SIG-M5 treated with dmso at 0.1 percent for 504 hours (cell line): Measurements from ENCODE around the gene PCLO.
"Not testable (repeated sequence)": the region's sequence is repeated elsewhere in the genome, so short reads cannot be mapped to it uniquely, and the experiment has no call there.

ENCODE experiments used
- DNase-seq: peaks from one replicate; lab custom pipeline; 2025; ENCODE audit not compliant: unreplicated experiment; lab: John Stamatoyannopoulos, UW

The PCLO gene

GRCh38 chr7:82972135-82972534 lies 190.5 kb downstream of the PCLO start:
- no peak for DNase-seq

DNA sequence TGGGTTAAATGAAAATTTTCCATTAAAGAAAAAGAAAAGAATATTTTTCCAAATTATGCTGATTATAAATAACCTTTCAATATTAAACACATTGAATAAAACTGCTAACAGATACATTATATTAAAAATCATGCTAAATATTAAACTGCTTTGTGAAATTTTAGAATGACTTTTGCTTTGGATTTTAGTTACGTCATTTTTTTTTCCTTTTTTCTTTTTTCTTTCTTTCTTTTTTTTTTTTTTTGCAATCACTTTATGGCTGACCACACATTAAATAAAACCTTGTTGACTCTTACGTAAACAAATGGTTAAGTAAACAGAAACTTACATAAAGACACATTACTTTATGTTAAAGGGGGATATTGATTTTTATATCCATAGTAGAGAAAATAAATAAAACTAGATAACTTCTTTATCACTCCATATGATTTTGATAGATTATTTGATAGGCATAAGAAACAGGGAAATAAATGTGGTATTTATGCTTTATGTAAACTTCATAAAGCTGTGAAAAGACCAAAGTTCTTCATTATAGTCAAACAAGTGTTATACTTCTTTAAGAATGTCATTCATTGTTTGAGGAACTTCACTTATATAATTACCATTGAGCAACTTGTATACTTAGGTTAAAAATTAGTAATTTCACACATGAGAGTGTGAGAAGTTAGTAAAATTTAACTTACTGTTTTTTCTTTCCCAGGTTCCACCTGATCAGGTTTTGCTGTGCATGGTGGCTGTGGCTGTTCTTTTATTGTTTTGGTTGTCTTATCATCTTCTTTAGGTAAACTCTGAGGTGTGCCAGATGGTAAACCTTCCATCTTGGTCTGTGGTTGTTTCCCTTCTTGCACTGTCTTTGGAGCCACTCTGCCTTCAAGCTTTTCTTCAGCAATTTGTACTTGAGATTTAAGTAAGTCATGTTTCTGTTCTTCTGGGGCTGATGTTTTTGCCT lies 197.3 kb downstream of the PCLO start:
- DNase-seq: no peak

GRCh38 chr7:82964150-82964882 lies 198.4 kb downstream of the PCLO start:
- no peak for DNase-seq

GRCh38 chr7:82961240-82961639 lies 201.4 kb downstream of the PCLO start:
- DNase-seq: no peak

DNA sequence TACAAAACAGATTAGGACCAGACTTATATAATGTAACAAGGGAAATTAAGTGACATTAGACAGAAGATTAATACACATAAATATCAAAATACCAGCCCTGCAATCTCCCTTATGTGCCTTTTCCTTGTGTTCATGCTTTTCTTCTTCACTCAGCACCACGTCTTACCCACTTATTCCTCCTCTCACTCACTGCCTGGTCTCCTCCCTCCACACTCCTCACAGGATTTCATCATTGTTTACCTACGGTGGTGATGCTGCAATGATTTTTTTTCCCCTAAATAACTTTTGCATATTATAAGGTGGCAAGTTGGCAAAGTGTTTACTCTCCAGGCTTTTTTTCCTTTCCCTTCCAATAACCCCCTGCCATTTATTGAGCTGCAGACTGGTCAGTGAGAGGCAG lies 203.2 kb downstream of the PCLO start:
- DNase-seq: no peak

DNA sequence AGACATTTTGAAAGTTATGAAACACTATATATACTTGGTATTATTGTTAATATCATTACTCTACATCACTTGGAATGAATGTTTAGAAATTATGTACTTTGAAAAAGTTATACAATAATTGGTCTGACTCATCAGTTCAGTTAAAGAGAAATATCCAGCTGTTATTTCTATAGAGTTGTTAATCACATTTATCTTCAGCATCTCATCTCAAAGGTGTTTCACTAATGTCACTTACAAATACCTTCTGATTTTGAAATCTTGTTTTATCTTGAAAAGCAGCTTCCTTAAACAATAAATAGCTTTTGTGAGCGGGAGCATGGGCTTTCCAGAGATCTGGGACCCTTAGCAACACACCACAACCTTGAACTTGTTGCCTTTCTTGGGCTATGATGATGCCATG lies 205.2 kb downstream of the PCLO start:
- no peak for DNase-seq

DNA sequence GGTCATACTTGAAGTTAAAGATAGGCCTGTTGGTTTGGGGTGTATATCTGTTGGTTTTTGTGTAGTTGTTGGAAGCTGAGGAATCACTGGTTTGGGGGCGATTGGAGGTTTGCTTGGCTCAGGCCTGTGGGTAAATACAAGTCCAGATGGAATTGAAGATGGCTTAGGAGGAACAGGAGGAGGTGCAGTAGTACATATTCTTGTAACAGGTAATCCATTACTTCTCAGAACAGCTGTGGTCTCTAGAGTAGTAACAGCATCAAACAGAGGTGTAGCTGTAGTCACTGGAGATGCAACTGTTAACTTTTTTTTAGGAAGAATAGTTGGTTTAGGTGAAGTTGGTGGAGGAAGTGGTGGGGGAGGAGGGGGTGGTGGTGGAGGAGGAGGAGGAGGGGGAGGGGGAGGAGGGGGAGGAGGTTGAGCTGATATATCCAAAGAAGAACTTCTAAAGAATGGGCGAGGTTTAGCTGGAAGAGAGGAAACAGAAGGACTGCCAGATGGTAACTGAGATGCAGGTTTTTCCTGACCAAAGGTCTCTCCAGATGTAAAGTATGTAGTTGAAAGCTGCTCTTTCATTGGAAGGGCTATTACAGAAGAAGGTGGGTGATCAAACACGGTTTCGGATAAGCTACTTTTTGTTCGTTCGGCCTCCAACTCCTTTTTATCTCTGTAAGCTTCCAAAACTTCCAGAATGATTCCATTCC lies 209.2 kb downstream of the PCLO start:
- no peak for DNase-seq

DNA sequence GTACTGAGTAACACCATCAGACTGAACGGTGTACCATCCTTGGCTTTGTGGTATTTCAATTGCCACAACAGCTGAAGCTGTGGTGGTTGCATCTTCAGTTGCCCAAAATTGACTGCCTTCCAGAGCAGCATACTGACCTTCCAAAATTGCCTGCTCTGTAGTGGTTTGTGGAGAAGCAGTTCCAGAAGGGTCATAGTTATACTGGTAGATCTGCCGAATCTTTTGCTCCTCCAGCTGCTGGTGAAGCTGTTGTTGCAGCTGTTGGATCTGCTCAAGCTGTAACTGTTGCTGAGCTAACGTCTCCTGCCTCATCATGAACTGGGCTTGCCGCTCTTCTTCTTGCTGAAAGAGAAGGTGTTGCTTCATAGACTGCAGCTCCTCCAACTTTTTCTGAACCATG lies 212.2 kb downstream of the PCLO start:
- no peak for DNase-seq

GRCh38 chr7:82945480-82945879 lies 217.2 kb downstream of the PCLO start:
- no peak for DNase-seq

DNA sequence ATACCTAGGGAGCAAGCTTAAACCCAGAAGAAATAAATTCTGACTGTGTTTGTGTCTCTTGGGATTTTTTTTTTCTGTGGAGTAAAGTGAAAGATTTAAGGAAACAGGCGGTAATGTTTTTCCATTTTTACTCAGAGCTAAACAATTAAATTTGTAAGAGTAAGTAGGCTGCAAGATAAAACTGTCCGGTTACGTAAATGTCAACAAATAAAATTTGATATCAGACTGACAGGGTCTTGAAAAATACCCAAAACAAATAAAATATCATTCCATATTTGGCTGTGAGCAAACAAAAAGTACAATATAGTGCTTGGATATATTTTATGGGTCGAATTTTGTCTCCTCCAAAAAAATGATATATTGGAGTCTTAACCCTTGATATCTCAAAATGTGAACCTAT lies 217.6 kb downstream of the PCLO start:
- DNase-seq: no peak

GRCh38 chr7:82932516-82932915 lies 230.2 kb downstream of the PCLO start:
- DNase-seq: no peak

GRCh38 chr7:82926477-82926876 lies 236.2 kb downstream of the PCLO start:
- no peak for DNase-seq

- no peak for DNase-seq
These were observed 237.4 kb downstream of the PCLO start for GRCh38 chr7:82925331-82925730.

- no peak for DNase-seq
These were observed 256.2 kb downstream of the PCLO start for GRCh38 chr7:82906502-82906901.

DNA sequence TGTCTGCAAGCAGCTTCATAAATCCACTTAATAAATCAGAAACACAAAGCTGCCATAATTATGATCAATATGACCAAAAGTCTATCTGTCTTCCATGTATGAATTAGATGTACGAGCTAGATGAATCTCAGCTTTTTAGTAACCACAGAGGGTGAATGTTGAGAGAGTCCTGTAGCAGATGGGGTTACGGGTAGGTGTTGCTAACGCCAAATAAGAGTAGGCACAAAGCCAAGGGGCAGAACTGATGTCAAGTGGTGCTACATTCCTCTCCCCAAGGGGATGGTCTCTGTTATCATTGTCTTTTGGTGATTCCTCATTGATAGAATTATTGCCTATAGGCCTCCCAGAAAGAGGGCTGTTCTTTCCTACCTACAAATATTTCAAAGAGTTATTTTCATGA lies 257.8 kb downstream of the PCLO start:
- no peak for DNase-seq

GRCh38 chr7:82901098-82901497 lies 261.6 kb downstream of the PCLO start:
- DNase-seq: not testable (repeated sequence)

GRCh38 chr7:82897500-82897899 lies 265.2 kb downstream of the PCLO start:
- no peak for DNase-seq

GRCh38 chr7:82894341-82894740 lies 268.3 kb downstream of the PCLO start:
- DNase-seq: not testable (repeated sequence)

- no peak for DNase-seq
These were observed 276.4 kb downstream of the PCLO start for GRCh38 chr7:82886324-82886723.

DNA sequence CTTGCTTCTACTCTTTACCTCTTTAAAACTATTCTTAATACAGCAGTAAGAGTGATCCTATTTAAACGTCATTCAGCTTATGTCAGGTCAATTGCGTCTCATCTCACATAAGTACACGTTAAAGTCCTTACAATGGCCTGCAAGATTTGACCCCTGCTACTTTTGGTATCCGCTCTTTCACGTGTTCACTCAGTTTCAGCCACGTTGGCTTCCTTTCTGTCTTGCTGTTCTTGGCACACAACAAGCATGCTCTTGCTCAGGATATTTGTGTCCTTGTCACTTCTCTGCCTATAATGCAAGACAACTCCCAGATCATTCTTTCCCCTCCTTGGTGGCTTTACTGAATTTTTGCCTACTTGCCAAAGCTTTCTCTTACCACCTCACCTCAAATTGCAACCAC lies 296.8 kb downstream of the PCLO start:
- no peak for DNase-seq

GRCh38 chr7:82859106-82859850 lies 303.4 kb downstream of the PCLO start:
- DNase-seq: no peak
